ENCODE data around the gene GRK7. TPM values are rescaled to one million over a fixed set of nuclear protein-coding genes. Genes with fewer than 3 reads are reported as not detected.
A peak's percentile ranks its signal among the peaks of the same experiment; 100 is the strongest.

Gene GRK7
- total RNA-seq, 1 experiment from 2014 or later, result not detected

DNA sequence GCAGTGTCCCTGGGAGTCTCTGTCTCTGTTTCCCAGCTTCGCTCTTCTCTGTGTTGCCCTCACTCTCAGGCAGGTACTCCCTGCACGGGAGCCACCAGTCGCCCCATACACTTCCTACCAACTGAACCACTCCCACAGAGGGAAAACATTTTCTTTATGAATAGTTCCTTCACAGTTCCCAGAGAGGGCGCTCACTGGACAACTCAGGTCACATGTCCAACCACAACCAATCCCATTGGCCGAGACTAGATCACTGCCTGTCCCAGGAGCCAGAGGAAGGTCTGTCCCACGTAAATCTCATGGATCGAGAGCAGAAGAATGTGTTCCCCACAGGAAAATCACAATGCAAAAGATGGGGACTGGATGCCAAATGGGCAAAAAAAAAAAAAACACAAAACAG, 26.1 kb downstream of the GRK7 start:
- RAD21 ChIA-PET (ENCODE audit: low non-redundant PET in 1 of 2, low total read pairs in 2 of 2, uncharacterized antibody in 2 of 2, unreplicated experiment in 2 of 2), result no interaction called here
- DNase-seq (ENCODE audit: low read depth, low spot score) (peak; percentile 10), ATAC-seq (peak; percentile 89)
- Histone ChIP-seq H3K4me3 (replicated peaks in 1 of 2; ENCODE audit: low read depth in 1 of 2, low read length in 2 of 2) (no peak overlapping the region), H4K20me1 (ENCODE audit: insufficient read depth) (no peaks in the 10 kb centered on the region), H3K9me2 (ENCODE audit: insufficient read depth) (no peaks in the 10 kb centered on the region), H3K36me3 (ENCODE audit: control insufficient read depth in 1 of 2, insufficient read depth in 2 of 2, low read length in 2 of 2) (no peaks in the 10 kb centered on the region), H3K9me3 (ENCODE audit: control insufficient read depth in 1 of 2, insufficient read depth in 1 of 2, low read depth in 1 of 2, low read length in 2 of 2) (no peaks in the 10 kb centered on the region), H3K4me2 (ENCODE audit: low read length) (no peak overlapping the region), H2AFZ (ENCODE audit: low read depth, low read length, poor library complexity, severe bottlenecking) (no peak overlapping the region), H3K9ac (ENCODE audit: low read length) (no peak overlapping the region), H3K27ac (ENCODE audit: low read depth, low read length) (no peak overlapping the region), H3K27me3 (ENCODE audit: insufficient read depth, low read length) (no peaks in the 10 kb centered on the region), H3K4me1 (ENCODE audit: control insufficient read depth in 1 of 2, insufficient read depth in 2 of 2, low read length in 2 of 2) (no peaks in the 10 kb centered on the region), H3K79me2 (ENCODE audit: insufficient read depth, low read length) (no peaks in the 10 kb centered on the region)
- no TSS peak for BruUV-seq (replicated peaks)
- POLR2A ChIA-PET, result no interaction called here
- CTCF ChIA-PET, result no interaction called here
- TF ChIP-seq JUND (IDR thresholded peaks at IDR 0.05) (no peak), TCF7L2 (IDR thresholded peaks at IDR 0.05; ENCODE audit: borderline replicate concordance, extremely low read depth, insufficient read depth, insufficient read length) (no peak), REST (IDR thresholded peaks at IDR 0.05; ENCODE audit: low read depth) (no peak), ZBTB33 (IDR thresholded peaks at IDR 0.05; ENCODE audit: extremely low read depth, insufficient replicate concordance, low read length) (no peak), SP1 (IDR thresholded peaks at IDR 0.05; ENCODE audit: low read depth) (no peak), CTCF (IDR thresholded peaks at IDR 0.05 in 2 of 3, conservative IDR thresholded peaks at IDR 0.05 in 1 of 3; ENCODE audit: borderline replicate concordance in 1 of 3, insufficient read depth in 1 of 3, low read depth in 2 of 3, low read length in 2 of 3) (no peak), POLR2AphosphoS5 (IDR thresholded peaks at IDR 0.05; ENCODE audit: low read depth, low read length) (no peak), ZNF274 (IDR thresholded peaks at IDR 0.05; ENCODE audit: low read depth, low read length) (no peak), SIN3A (IDR thresholded peaks at IDR 0.05; ENCODE audit: low read depth) (no peak), EZH2phosphoT487 (IDR thresholded peaks at IDR 0.05; ENCODE audit: borderline replicate concordance) (no peak), POLR2A (IDR thresholded peaks at IDR 0.05; ENCODE audit: borderline replicate concordance, extremely low read depth, insufficient read depth, insufficient read length) (no peak), SRF (IDR thresholded peaks at IDR 0.05; ENCODE audit: low read depth) (no peak), RAD21 (IDR thresholded peaks at IDR 0.05; ENCODE audit: low read depth) (no peak), ZFX (IDR thresholded peaks at IDR 0.05) (no peak), ELF1 (IDR thresholded peaks at IDR 0.05; ENCODE audit: borderline replicate concordance, low read depth) (no peak), CBX3 (IDR thresholded peaks at IDR 0.05; ENCODE audit: low read depth) (no peak), ATF3 (IDR thresholded peaks at IDR 0.05) (no peak), EZH2 (IDR thresholded peaks at IDR 0.05) (no peak)
- intact Hi-C loops (cut with micrococcal nuclease), result no loop called here
